GM21360 (cell line): Measurements from ENCODE around the gene SLC35A4.
"Not testable (repeated sequence)": the region's sequence is repeated elsewhere in the genome, so short reads cannot be mapped to it uniquely, and the experiment has no call there.

Experiments
- ATAC-seq: cut with Tn5 transposase; IDR thresholded peaks from one replicate; pipeline ENCODE4 v1.9.1; 2021; ENCODE audit warnings: mild to moderate bottlenecking, moderate library complexity; ENCODE audit not compliant: unreplicated experiment

The SLC35A4 gene

GRCh38 chr5:140557965-140558364 lies 6.7 kb upstream of the SLC35A4 start:
- ATAC-seq, result no peak

GRCh38 chr5:140558542-140558941 lies 6.1 kb upstream of the SLC35A4 start:
- no peak for ATAC-seq

GRCh38 chr5:140560227-140560626 lies 4.4 kb upstream of the SLC35A4 start:
- no peak for ATAC-seq

- ATAC-seq, result no peak
Measured at GRCh38 chr5:140561753-140562523, 2.7 kb upstream of the SLC35A4 start.

GRCh38 chr5:140563596-140563995 lies 1.0 kb upstream of the SLC35A4 start:
- ATAC-seq, result no peak

- no peak for ATAC-seq
Measured at GRCh38 chr5:140565024-140565779, 574 bp downstream of the SLC35A4 start.

- no peak for ATAC-seq
Measured at GRCh38 chr5:140565780-140566095, 1.1 kb downstream of the SLC35A4 start.

GRCh38 chr5:140566665-140567064 lies 2.0 kb downstream of the SLC35A4 start:
- ATAC-seq, result no peak

GRCh38 chr5:140567136-140567818 lies 2.6 kb downstream of the SLC35A4 start:
- no peak for ATAC-seq

GRCh38 chr5:140567871-140568270 lies 3.2 kb downstream of the SLC35A4 start:
- no peak for ATAC-seq

- no peak for ATAC-seq
Measured at GRCh38 chr5:140568443-140569063, 3.9 kb downstream of the SLC35A4 start.

- no peak for ATAC-seq
Measured at GRCh38 chr5:140569197-140569596, 4.6 kb downstream of the SLC35A4 start.

GRCh38 chr5:140570058-140570457 lies 5.4 kb downstream of the SLC35A4 start:
- ATAC-seq, result no peak

- ATAC-seq, result no peak
Measured at GRCh38 chr5:140570488-140570887, 5.9 kb downstream of the SLC35A4 start.

- ATAC-seq, result no peak
Measured at GRCh38 chr5:140571105-140571504, 6.5 kb downstream of the SLC35A4 start.

GRCh38 chr5:140573683-140574082 lies 9.1 kb downstream of the SLC35A4 start:
- ATAC-seq, result no peak

- ATAC-seq, result no peak
Measured at GRCh38 chr5:140574165-140574564, 9.5 kb downstream of the SLC35A4 start.

- ATAC-seq, result no peak
Measured at GRCh38 chr5:140575309-140575708, 10.7 kb downstream of the SLC35A4 start.

GRCh38 chr5:140576776-140577201 lies 12.2 kb downstream of the SLC35A4 start:
- ATAC-seq, result no peak

- ATAC-seq, result not testable (repeated sequence)
Measured at GRCh38 chr5:140579188-140579747, 14.6 kb downstream of the SLC35A4 start.

- no peak for ATAC-seq
Measured at GRCh38 chr5:140587495-140587894, 22.9 kb downstream of the SLC35A4 start.
